PC-9 (cell line): ENCODE data around the gene RCAN1. TPM values are rescaled to one million over a fixed set of nuclear protein-coding genes. Genes with fewer than 3 reads are reported as not detected.
A peak's percentile ranks its signal among the peaks of the same experiment; 100 is the strongest.

Source experiments
- BruUV-seq: library from RNA; stranded (reverse); fragments of 400-500 nt; replicated peaks from 2 replicates; lab custom pipeline; 2021; lab: Mats Ljungman, UMichigan
- CTCF ChIA-PET: fragments of 300-600 bp; sonication (Branson Sonifier 250); formaldehyde crosslinking; loops from one replicate; lab custom pipeline; 2022; ENCODE audit warnings: antibody characterized with exemption; lab: Charles Lee
- POLR2A ChIA-PET: fragments of 300-600 bp; sonication (Branson Sonifier 250); formaldehyde crosslinking; loops from one replicate; lab custom pipeline; 2022; ENCODE audit warnings: antibody characterized with exemption; ENCODE audit not compliant: unreplicated experiment; lab: Charles Lee
- DNase-seq, 2 experiments: peaks; one replicate each; pipeline versions ENCODE4 v3.0.0 to v3.0.0-alpha.2; 2015 to 2022; ENCODE audit warnings: mixed read lengths in 1 of 2
- H2AFZ ChIP-seq: fragments of 200-600 bp; sonication (generic); 2 replicates; pipeline ENCODE4 v1.8.1; 2017; ENCODE audit warnings: antibody characterized with exemption
- H3F3A ChIP-seq: fragments of 200-600 bp; sonication (generic); 2 replicates; pipeline ENCODE4 v1.8.1; 2017; ENCODE audit warnings: antibody characterized with exemption, mild to moderate bottlenecking, low read depth; ENCODE audit not compliant: insufficient read depth
- H3K27ac ChIP-seq: fragments of 200-600 bp; sonication (generic); 2 replicates; pipeline ENCODE4 v1.6.1; 2016; ENCODE audit warnings: mixed run types
- H3K27me3 ChIP-seq: fragments of 200-600 bp; sonication (generic); 2 replicates; pipeline ENCODE4 v1.6.1; 2016; ENCODE audit warnings: low read depth, mixed run types; ENCODE audit not compliant: insufficient read depth
- H3K36me3 ChIP-seq: fragments of 200-600 bp; sonication (generic); 2 replicates; pipeline ENCODE4 v1.6.1; 2016; ENCODE audit warnings: low read depth, mixed run types
- H3K4me1 ChIP-seq: fragments of 200-600 bp; sonication (generic); replicated peaks from 2 replicates; pipeline ENCODE4 v1.6.1; 2016; ENCODE audit warnings: mixed run types; ENCODE audit not compliant: insufficient read depth
- H3K4me2 ChIP-seq: fragments of 200-600 bp; sonication (generic); 2 replicates; pipeline ENCODE4 v1.6.1; 2017; ENCODE audit warnings: mixed run types
- H3K4me3 ChIP-seq: fragments of 200-600 bp; sonication (generic); 2 replicates; pipeline ENCODE4 v1.6.1; 2016; ENCODE audit warnings: mixed run types
- H3K79me2 ChIP-seq: fragments of 200-600 bp; sonication (generic); 2 replicates; pipeline ENCODE4 v1.6.1; 2017; ENCODE audit warnings: low read depth, mixed run types
- H3K9me2 ChIP-seq: fragments of 200-600 bp; sonication (generic); 2 replicates; pipeline ENCODE4 v1.8.1; 2017; ENCODE audit warnings: mild to moderate bottlenecking; ENCODE audit not compliant: insufficient read depth
- H3K9me3 ChIP-seq: fragments of 200-600 bp; sonication (generic); 2 replicates; pipeline ENCODE4 v1.8.1; 2016; ENCODE audit warnings: low read depth; ENCODE audit not compliant: insufficient read depth
- H4K20me1 ChIP-seq: fragments of 200-600 bp; sonication (generic); 2 replicates; pipeline ENCODE4 v1.8.1; 2017; ENCODE audit not compliant: insufficient read depth
- CTCF ChIP-seq: fragments of 200-600 bp; sonication (generic); conservative IDR thresholded peaks from 2 replicates; pipeline ENCODE4 v1.6.1; 2017; ENCODE audit warnings: mixed run types, antibody characterized with exemption, mild to moderate bottlenecking, moderate library complexity
- EZH2 ChIP-seq: fragments of 200-600 bp; sonication (generic); IDR thresholded peaks from 2 replicates; pipeline ENCODE4 v1.8.0; 2017; ENCODE audit warnings: antibody characterized with exemption, low read depth
- intact Hi-C: fragments of 100-400 bp; cut with micrococcal nuclease; formaldehyde crosslinking; loops from one replicate; pipeline ENCODE4 v1.10.0; 2022; ENCODE audit not compliant: unreplicated experiment
- total RNA-seq: library from RNA; stranded (reverse); gene quantifications from 2 replicates; pipeline ENCODE4 v1.2.3, GENCODE V29; 2021

The RCAN1 gene
- total RNA-seq, 1 experiment from 2014 or later: 7.2 TPM

- Histone ChIP-seq H2AFZ (no peak overlapping the region), H3K27me3 (no peaks in the 10 kb centered on the region), H3K4me2 (peak overlapping the region; percentile 51), H4K20me1 (no peaks in the 10 kb centered on the region), H3K4me3 (no peak overlapping the region), H3K4me1 (peaks cover 42% of the 10 kb centered on the region), H3K9me3 (no peaks in the 10 kb centered on the region), H3F3A (peaks cover 7% of the 10 kb centered on the region; the same call in 1 of the 2 replicates), H3K27ac (peak overlapping the region; percentile 86), H3K79me2 (no peaks in the 10 kb centered on the region), H3K36me3 (no peaks in the 10 kb centered on the region), H3K9me2 (no peaks in the 10 kb centered on the region)
- intact Hi-C loops: no loop called here
- TF ChIP-seq EZH2: no peak
- no peak for TF ChIP-seq CTCF
- CTCF ChIA-PET: no interaction called here
- POLR2A ChIA-PET: no interaction called here
- no TSS peak for BruUV-seq
- DNase-seq: peak in 1 of 2 experiments; percentile 62
Measured at GRCh38 chr21:34579411-34579810, 35.5 kb downstream of the RCAN1 start.

DNA sequence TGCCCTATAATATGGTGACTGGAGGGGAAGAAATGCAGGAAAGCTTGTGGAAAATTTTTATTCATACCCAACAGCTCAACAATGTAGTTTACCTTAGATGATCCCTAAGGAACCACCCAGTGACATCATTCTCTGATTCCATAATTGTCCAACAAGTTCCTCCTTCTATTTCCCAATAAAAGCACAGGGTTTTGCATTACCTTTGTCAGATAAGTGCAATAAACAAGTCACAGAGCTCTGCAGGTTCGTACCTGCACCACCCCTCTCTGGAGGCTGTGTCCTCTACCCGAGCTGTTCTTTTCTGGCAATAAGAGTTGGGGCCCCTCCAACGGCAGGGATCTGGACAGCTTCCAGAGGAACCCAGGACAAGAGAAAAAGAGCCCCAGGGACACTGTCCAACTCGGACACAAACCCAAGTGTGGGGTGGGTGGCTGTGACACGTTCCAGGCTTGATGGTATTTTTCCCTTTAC, 38.8 kb downstream of the RCAN1 start:
- H3K36me3 ChIP-seq: no peaks in the 10 kb centered on the region
- peak in 1 of 2 experiments; percentile 61 for DNase-seq
- BruUV-seq: no TSS peak
- TF ChIP-seq CTCF (no peak), EZH2 (no peak)
- peak overlapping the region; percentile 31; the same call in 1 of the 2 replicates for H3K4me2 ChIP-seq
- H3K27ac ChIP-seq: no peak overlapping the region; the same call in 1 of the 2 replicates
- H3K9me3 ChIP-seq: no peaks in the 10 kb centered on the region
- H3K4me3 ChIP-seq: no peak overlapping the region
- peaks cover 7% of the 10 kb centered on the region; the same call in 1 of the 2 replicates for H3F3A ChIP-seq
- H3K27me3 ChIP-seq: no peaks in the 10 kb centered on the region
- H3K9me2 ChIP-seq: no peaks in the 10 kb centered on the region
- intact Hi-C loops: no loop called here
- H3K4me1 ChIP-seq: peaks cover 38% of the 10 kb centered on the region
- H4K20me1 ChIP-seq: no peaks in the 10 kb centered on the region
- POLR2A ChIA-PET: no interaction called here
- H2AFZ ChIP-seq: no peak overlapping the region
- CTCF ChIA-PET: no interaction called here
- H3K79me2 ChIP-seq: no peaks in the 10 kb centered on the region

GRCh38 chr21:34574601-34575529, 40.0 kb downstream of the RCAN1 start:
- POLR2A ChIA-PET: no interaction called here
- Histone ChIP-seq H2AFZ (no peak overlapping the region), H3K4me1 (peaks cover 25% of the 10 kb centered on the region), H3K9me3 (no peaks in the 10 kb centered on the region), H3K79me2 (no peaks in the 10 kb centered on the region), H3K4me3 (no peak overlapping the region), H4K20me1 (no peaks in the 10 kb centered on the region), H3K36me3 (no peaks in the 10 kb centered on the region), H3K9me2 (no peaks in the 10 kb centered on the region), H3K4me2 (no peak overlapping the region), H3K27ac (no peak overlapping the region), H3K27me3 (no peaks in the 10 kb centered on the region), H3F3A (peaks cover 3% of the 10 kb centered on the region; the same call in 1 of the 2 replicates)
- DNase-seq: no peak
- TF ChIP-seq CTCF (no peak), EZH2 (no peak)
- intact Hi-C loops: no loop called here
- CTCF ChIA-PET: no interaction called here
- no TSS peak for BruUV-seq
